Glomerular endothelial cell (primary cell): ENCODE results near the gene CCNT2. TPM values are rescaled to one million over a fixed set of nuclear protein-coding genes. Genes with fewer than 3 reads are reported as not detected.
"Not testable (repeated sequence)": the region's sequence is repeated elsewhere in the genome, so short reads cannot be mapped to it uniquely, and the experiment has no call there.

Source experiments
- DNase-seq: peaks from one replicate; pipeline ENCODE4 v3.0.0-alpha.2; 2011; ENCODE audit warnings: low read depth, low spot score; ENCODE audit errors: extremely low read depth
- total RNA-seq: library from RNA; depleted of rRNA; stranded (reverse); fragments of >200 nt; gene quantifications from 2 replicates; pipeline ENCODE4 v1.2.3, GENCODE V29; 2015

Gene CCNT2
- total RNA-seq, 1 donor from 2014 or later: 22.5 TPM

DNA sequence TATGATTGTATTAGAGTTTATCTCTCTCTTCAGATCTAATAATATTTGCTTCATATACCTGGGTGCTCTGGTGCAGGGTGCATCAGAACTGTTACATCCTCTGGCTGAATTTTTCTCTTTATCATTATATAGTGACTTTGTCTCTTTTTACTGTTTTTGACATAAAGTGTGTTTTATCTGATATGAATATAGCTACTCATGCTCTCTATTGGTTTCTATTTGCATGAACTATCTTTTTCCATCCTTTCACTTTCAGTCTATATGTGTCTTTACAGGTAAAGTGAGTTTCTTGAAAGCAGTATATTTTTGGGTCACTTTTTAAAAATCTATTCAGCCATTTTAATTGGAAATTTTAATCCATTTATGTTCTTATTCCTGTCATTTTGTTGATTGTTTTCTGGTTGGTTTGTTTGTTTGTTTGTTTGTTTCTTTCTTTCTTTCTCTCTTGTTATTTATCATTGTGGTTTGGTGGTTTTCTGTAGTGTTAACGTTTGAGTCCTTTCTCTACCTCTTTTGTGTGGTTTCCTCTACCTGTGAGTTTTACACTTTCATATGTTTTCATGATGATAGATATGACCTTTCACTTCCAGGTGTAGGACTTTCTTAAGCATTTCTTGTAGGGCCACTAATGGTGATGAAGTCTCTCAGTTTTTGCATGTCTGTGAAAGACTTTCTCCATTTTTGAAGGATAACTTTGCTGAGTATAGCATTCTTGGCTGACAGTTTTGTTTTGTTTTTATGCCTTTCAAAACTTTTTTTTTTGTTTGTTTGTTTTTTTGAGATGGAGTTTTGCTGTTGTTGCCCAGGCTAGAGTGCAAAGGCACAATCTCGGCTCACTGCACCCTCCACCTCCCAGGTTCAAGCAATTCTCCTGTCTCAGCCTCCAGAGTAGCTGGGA, 54.9 kb downstream of the CCNT2 start:
- no peak for DNase-seq

DNA sequence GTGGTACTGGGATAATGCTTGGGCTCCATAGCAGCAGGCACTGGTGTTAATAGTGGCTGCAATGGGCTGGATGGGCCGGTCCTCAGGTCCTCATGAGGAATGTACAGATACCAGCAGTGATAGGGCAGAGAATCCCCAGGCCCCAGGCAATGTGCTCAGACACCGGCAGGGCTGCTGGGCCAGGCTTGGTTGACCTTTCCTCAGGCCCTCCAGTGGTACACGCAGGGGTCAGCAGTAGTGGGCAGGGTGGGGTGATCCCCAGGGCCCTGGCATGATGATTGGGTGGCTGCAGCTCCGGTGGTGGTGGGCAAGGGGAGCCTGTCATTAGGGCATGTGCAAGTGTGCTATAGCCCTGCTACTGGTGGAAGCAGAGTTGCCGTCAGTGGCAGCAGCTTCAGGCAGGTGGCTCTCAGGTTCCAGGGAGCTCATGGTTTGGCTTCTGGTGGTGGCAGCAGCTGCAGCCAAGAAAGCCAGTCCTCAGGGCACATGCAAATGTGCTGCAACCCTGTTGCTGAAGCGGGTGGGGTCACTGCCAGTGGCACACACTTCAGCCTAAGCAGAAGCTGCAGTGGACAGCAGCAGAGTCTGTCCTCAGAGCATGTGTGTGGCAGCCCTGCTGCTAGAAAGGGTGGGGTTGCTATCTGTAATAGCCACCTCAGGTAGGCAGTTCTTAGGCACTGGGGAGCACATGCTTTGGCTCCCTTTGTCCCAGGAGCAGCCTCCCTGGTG, 56.8 kb downstream of the CCNT2 start:
- no peak for DNase-seq

DNA sequence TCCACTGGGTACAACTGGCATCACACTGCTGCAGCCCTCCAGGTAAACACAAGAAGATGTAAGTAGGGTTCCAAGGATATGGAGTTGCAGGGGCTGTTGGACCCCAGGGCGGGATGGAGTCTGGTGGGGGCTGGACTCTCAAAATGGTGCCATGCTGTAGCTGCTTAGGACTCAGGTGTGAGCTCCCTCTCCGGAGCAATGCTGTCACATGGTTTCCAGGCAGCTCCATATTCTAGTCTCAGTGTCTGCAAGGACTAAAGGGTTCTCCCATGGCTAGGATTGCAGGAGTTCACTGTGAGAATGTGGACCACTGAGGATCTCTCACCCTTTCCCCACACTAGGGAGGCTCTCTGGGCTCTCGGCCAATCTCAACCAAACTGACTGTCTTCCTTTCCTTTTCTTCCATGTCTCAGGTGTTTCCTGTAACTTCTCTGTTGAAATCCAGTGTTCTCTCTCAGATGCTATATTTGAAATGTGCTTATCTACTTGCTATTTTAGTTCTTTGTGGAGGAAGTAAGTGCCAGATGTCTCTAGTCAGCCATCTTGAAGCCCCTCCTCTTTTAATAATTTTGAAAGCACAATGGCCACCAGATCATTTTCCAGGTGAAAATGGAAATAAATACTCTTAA, 57.6 kb downstream of the CCNT2 start:
- DNase-seq: peak; percentile 45

DNA sequence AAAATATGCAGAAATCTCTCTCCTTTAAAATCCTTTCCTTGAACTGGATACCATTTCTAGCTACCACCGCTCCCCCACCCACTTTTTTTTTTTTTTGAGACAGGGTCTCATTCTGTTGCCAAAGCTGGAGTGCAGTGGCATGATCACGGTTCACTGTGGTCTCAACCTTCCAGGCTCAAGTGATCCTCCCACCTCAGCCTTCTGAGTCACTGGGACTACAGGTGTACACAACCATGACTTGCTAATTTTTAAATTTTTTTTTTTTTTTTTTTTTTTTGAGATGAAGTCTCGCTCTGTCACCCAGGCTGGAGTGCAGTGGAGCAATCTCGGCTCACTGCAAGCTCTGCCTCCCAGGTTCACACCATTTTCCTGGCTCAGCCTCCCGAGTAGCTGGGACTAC, 58.5 kb downstream of the CCNT2 start:
- DNase-seq: not testable (repeated sequence)

- DNase-seq: no peak
Observed at GRCh38 chr2:134979221-134979620, 60.6 kb downstream of the CCNT2 start.

DNA sequence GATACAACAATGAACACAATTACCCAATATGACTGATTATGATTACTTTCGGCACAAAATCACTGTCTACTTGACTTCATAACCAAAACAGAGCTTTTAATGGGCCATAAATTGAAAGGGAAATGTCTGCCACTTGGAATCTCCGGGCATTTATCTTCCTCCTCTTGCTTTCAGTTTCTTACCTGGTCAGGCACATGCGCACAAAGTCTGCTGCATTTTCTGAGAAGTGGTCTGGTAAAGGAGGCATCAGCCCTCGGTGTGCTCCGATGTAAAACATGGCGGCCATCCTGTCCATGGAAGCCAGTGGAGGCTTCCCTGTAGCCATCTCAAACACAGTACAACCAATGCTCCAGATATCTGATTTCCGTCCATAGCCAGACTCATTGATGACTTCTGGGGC, 62.0 kb downstream of the CCNT2 start:
- DNase-seq: no peak

GRCh38 chr2:134982603-134983002, 64.0 kb downstream of the CCNT2 start:
- DNase-seq: no peak

DNA sequence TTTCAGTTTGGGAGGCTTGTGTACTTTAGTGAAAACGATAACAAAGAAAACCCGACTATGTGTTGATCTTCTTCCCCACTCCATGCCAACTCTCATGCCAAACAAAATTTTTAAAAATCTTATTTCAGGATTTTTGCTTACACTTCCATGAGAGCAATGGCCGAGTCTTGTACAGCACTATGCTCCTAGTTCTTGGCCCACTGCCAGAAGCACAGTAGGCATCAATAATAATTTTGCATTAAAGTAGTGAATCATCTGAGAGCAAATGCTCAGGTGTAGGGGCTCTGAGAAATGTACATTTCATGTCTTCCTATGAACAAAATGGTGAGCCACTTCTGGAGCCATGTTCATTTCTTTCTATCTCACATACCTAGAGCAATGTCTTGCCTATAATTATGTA, 66.4 kb downstream of the CCNT2 start:
- DNase-seq: no peak

- DNase-seq: no peak
Observed at GRCh38 chr2:134988994-134989605, 70.5 kb downstream of the CCNT2 start.

DNA sequence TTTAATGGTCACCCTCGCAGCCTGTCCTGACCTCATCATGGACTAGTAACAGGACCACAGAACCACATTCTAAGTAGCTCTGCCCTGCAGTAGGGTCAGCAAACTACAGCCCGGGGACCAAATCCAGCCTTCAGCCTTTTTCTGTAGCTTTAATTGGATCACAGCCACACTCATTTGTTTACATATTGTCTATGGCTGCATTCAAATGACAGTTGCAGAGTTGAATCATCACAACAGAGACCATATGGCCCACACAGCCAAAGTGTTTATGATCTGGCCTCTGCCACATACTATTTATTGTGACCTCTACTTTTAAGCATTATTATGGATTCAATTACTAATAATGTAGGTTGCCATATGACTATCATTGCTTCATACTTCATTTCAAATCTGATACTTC, 80.9 kb downstream of the CCNT2 start:
- no peak for DNase-seq

- DNase-seq: no peak
Observed at GRCh38 chr2:135002836-135003235, 84.2 kb downstream of the CCNT2 start.

GRCh38 chr2:135004005-135004746, 85.6 kb downstream of the CCNT2 start:
- DNase-seq: peak; percentile 12

DNA sequence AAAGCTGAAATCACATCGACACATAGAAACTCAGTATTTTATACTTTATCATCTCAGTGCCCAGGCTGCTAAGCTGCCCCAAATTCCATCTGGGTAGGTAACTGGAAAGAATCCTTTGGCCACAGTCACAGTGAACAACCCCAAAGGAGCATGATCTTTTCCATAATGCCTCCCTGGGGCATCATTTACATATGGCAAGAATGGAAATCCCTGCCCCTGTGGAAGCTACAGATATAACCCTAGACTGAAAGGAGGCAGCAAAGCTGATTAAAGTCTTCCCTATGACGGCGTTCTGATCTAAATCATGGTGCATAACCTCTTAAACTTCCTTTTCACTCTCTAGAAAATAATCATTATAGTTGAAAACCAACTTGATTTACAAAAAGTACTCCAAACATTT, 87.1 kb downstream of the CCNT2 start:
- DNase-seq: no peak

Other genes starting within 250 kb of the CCNT2 start
- gene TMEM163, start 199.8 kb upstream of the CCNT2 start, total RNA-seq: 1.6 and 3.2 TPM in 2 replicates
- not detected in 2 replicates for gene ACMSD, start 80.2 kb upstream of the CCNT2 start, total RNA-seq
- not detected in 2 replicates for gene MAP3K19, start 128.6 kb downstream of the CCNT2 start, total RNA-seq
- gene RAB3GAP1, start 133.5 kb downstream of the CCNT2 start, total RNA-seq: 37.2 and 50.1 TPM in 2 replicates